ENCODE results near the gene TMEM116.

Gene TMEM116

GRCh38 chr12:111976291-111976690 is 36.7 kb downstream of the TMEM116 start (continued):
- TF ChIP-seq ZSCAN4 (tag by site-specific recombination; IDR thresholded peaks at IDR 0.05) (no peak), ZBTB44 (tag by site-specific recombination; IDR thresholded peaks at IDR 0.05) (peak; percentile 65; the same call in 1 of the 2 replicates), ZBTB1 (tag by site-specific recombination; IDR thresholded peaks at IDR 0.05) (no peak), TSHZ1 (tag by site-specific recombination; IDR thresholded peaks at IDR 0.05; ENCODE audit: borderline replicate concordance) (peak; percentile 56; the same call in 1 of the 2 replicates), ZNF223 (tag by site-specific recombination; IDR thresholded peaks at IDR 0.05) (no peak), ZNF555 (tag by site-specific recombination; conservative IDR thresholded peaks at IDR 0.05) (no peak), FEZF1 (tag by site-specific recombination; IDR thresholded peaks at IDR 0.05) (peak; percentile 67), BCL11B (tag by site-specific recombination; IDR thresholded peaks at IDR 0.05; ENCODE audit: low read depth) (no peak), ZNF350 (tag by site-specific recombination; IDR thresholded peaks at IDR 0.05) (no peak), ZNF362 (tag by site-specific recombination; IDR thresholded peaks at IDR 0.05) (no peak), YY2 (tag by site-specific recombination; IDR thresholded peaks at IDR 0.05) (no peak), PBX3 (CRISPR knock-in tag; IDR thresholded peaks at IDR 0.05) (no peak), ZNF19 (tag by site-specific recombination; IDR thresholded peaks at IDR 0.05; ENCODE audit: low read depth) (no peak), ZFP69B (tag by site-specific recombination; IDR thresholded peaks at IDR 0.05) (0 out of 2 replicates have a peak, but pooled peaks have one; percentile 41), BCL6B (tag by site-specific recombination; IDR thresholded peaks at IDR 0.05) (peak; percentile 47; the same call in 1 of the 2 replicates), ZNF473 (tag by site-specific recombination; IDR thresholded peaks at IDR 0.05) (no peak), ZFP3 (tag by site-specific recombination; IDR thresholded peaks at IDR 0.05; ENCODE audit: low read depth) (no peak), KLF10 (tag by site-specific recombination; IDR thresholded peaks at IDR 0.05) (no peak), ZNF292 (tag by site-specific recombination; IDR thresholded peaks at IDR 0.05; ENCODE audit: borderline replicate concordance, low read depth) (no peak), ZNF138 (tag by site-specific recombination; IDR thresholded peaks at IDR 0.05; ENCODE audit: borderline replicate concordance) (no peak), SCRT1 (tag by site-specific recombination; IDR thresholded peaks at IDR 0.05; ENCODE audit: borderline replicate concordance) (no peak), ZNF157 (tag by site-specific recombination; IDR thresholded peaks at IDR 0.05) (no peak), ZNF639 (tag by site-specific recombination; IDR thresholded peaks at IDR 0.05) (no peak), TRIM28 (IDR thresholded peaks at IDR 0.05; ENCODE audit: borderline replicate concordance, low read length) (no peak), SP7 (tag by site-specific recombination; IDR thresholded peaks at IDR 0.05) (peak; percentile 93), AEBP2 (tag by site-specific recombination; IDR thresholded peaks at IDR 0.05; ENCODE audit: borderline replicate concordance) (no peak), ZNF2 (tag by site-specific recombination; IDR thresholded peaks at IDR 0.05) (no peak), ZNF311 (tag by site-specific recombination; IDR thresholded peaks at IDR 0.05; ENCODE audit: borderline replicate concordance) (no peak)

All from HEK293 (cell line).